ENCODE measurements around the gene MYL5. TPM values are rescaled to one million over a fixed set of nuclear protein-coding genes. Genes with fewer than 3 reads are reported as not detected.
A peak's percentile ranks its signal among the peaks of the same experiment; 100 is the strongest.

MYL5 gene
- total RNA-seq, 6 donors from 2014 or later: 4.7 to 25.1 (median 17.1) TPM

DNA sequence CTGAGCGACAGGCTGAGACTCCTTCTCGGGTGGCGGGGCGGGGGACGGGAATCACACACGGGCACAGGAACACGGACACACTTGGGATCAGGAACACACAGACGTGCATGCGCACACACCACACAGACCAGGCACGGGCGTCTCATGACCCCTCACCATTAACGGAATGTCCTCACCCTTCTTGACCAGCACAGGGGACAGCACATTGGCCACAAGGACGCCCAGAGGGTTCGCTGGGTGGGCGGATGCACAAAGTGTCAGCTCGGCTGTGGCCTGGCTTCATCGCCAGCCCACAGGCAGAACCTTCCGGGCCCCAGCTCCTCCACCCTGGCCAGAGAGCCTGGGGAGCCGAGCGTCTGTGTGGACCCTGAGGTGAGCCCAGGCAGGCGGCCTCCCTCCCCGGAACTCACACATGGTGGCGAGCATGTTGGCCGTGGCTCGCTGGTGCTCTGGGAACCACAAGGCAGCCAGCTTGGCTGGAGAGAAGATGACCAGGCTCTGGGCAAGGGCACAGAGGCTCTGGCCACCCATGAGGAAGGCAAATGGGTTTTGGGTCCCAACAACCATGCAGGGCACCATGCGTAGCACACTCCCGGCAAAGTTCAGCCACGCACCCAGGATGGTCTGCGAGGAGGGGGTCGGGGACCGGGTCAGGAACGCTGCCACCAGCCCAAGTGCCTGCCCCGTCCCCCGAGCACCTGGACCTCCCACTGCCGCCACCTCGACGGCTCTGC, 11.5 kb downstream of the MYL5 start:
- H3K27me3 ChIP-seq: no peaks in the 10 kb centered on the region
- H3K4me3 ChIP-seq: no peak overlapping the region
- ATAC-seq (ENCODE audit: low FRiP score in 2 of 2) (no peak), DNase-seq (peak in 1 of 2 donors; percentile 66)
- 94 to 96% methylated on average over 15 to 37 of the region's 37 CpGs for WGBS, 2 donors
- no peak overlapping the region for H3K27ac ChIP-seq
- H3K36me3 ChIP-seq: peaks cover 0 to 5% (median 0%) of the 10 kb centered on the region in 4 donors
- H3K4me1 ChIP-seq: peaks cover 43 to 66% (median 52%) of the 10 kb centered on the region in 4 donors
- H3K9me3 ChIP-seq: no peaks in the 10 kb centered on the region
- TF ChIP-seq POLR2A (IDR thresholded peaks at IDR 0.05) (no peak), EP300 (IDR thresholded peaks at IDR 0.05) (no peak), POLR2AphosphoS5 (IDR thresholded peaks at IDR 0.05) (no peak)
- TF ChIP-seq, protein P1, sequence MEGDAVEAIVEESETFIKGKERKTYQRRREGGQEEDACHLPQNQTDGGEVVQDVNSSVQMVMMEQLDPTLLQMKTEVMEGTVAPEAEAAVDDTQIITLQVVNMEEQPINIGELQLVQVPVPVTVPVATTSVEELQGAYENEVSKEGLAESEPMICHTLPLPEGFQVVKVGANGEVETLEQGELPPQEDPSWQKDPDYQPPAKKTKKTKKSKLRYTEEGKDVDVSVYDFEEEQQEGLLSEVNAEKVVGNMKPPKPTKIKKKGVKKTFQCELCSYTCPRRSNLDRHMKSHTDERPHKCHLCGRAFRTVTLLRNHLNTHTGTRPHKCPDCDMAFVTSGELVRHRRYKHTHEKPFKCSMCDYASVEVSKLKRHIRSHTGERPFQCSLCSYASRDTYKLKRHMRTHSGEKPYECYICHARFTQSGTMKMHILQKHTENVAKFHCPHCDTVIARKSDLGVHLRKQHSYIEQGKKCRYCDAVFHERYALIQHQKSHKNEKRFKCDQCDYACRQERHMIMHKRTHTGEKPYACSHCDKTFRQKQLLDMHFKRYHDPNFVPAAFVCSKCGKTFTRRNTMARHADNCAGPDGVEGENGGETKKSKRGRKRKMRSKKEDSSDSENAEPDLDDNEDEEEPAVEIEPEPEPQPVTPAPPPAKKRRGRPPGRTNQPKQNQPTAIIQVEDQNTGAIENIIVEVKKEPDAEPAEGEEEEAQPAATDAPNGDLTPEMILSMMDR (IDR thresholded peaks at IDR 0.05): no peak

DNA sequence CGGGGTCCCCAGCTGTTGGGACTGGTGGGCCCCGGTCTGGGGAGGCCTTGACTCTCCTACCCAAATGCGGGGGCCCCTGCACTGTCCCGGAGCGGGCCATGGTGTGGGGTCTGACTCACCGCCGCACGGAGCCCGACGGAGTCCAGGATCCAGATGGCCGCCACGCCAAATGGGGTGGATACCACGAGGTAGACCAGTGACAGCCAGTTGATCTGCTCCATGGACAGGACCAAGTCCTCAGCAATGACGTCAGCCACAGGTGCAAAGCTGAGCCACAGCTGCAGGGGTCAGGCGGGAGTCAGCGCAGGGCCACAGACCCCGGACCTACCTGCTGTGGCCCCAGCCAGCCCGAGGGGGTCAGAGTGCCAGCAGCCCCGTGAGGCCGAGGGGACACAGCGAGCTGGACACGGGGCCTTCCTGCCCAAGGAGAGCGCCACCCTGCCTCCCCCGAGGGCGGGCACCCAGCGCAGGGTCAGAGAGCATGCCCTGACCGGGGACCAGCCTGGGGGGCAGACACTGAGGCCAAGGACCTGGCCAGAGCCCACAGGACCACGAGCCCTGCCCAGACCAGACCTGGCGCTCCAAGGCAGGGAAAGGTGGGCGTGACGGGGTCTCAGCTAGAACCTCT, 12.2 kb downstream of the MYL5 start:
- Histone ChIP-seq H3K4me3 (peak overlapping the region in 1 of 4 donors; percentile 61), H3K4me1 (peaks cover 38 to 61% (median 49%) of the 10 kb centered on the region in 4 donors)
- TF ChIP-seq POLR2AphosphoS5 (IDR thresholded peaks at IDR 0.05) (no peak), EP300 (IDR thresholded peaks at IDR 0.05) (no peak), POLR2A (IDR thresholded peaks at IDR 0.05) (no peak)
- TF ChIP-seq, protein P1 (IDR thresholded peaks at IDR 0.05): no peak

DNA sequence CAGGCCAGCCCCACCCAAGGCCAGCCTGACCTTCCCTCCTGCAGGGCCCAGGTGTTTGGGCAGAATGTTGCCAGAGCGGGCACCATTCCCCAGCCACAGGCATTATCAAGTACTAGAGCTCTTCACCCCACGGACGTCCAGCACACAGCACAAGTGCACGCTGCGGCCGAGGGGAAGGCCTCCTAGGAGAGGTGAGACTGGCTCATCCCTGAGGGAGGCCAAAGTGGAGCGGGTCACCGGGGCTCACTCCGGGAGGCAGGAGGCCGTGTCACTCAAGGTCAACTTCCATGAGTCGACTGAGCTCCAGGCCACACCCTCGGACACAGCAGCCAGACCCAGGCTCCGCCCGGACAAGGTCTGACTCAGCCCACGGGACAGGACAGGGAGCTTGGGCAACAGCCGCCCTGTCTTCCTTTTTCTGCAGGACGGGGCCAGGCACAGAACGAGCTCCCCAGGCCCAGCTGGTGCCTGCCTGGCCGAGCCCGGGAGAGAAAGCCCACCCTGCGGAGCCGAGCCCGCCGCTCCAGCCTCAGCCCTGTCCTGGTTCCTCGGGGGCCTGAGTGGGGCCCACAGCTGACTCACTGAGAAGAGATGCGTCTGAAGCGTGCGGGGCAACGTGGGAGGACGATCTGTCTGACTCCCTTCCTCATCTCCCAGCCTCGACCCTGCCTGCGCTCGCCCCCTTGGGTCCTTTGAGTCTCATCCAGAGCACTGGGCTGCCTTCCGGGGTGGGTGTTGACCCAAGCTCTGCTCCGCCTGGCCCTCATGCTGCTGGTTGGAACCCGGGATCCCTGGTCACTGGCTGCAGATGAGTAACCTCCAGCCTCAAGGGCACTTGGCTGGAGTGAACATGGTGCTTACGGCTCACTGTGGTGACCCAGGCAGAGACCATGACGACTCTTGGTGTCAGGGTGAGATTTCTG, 13.0 kb downstream of the MYL5 start:
- TF ChIP-seq EP300 (IDR thresholded peaks at IDR 0.05) (no peak), POLR2AphosphoS5 (IDR thresholded peaks at IDR 0.05) (peak; percentile 57 to 59), POLR2A (IDR thresholded peaks at IDR 0.05) (peak in 1 of 4 donors; percentile 84)
- TF ChIP-seq, protein P1 (IDR thresholded peaks at IDR 0.05): no peak
- H3K27ac ChIP-seq: peak overlapping the region; percentile 82 to 92 (median 88)

More for the DNA sequence above, 12.2 kb downstream of the MYL5 start:
- H3K36me3 ChIP-seq: peaks cover 0 to 5% (median 0%) of the 10 kb centered on the region in 4 donors
- peak overlapping the region in 3 of 4 donors; percentile 86 to 92 (median 91) for H3K27ac ChIP-seq
- H3K9me3 ChIP-seq: no peaks in the 10 kb centered on the region
- ATAC-seq (ENCODE audit: low FRiP score in 2 of 2): no peak
- peak in 1 of 2 donors; percentile 79 for DNase-seq
- no peaks in the 10 kb centered on the region for H3K27me3 ChIP-seq
- 95 to 98% methylated on average over 3 to 21 of the region's 31 CpGs for WGBS, 2 donors

DNA sequence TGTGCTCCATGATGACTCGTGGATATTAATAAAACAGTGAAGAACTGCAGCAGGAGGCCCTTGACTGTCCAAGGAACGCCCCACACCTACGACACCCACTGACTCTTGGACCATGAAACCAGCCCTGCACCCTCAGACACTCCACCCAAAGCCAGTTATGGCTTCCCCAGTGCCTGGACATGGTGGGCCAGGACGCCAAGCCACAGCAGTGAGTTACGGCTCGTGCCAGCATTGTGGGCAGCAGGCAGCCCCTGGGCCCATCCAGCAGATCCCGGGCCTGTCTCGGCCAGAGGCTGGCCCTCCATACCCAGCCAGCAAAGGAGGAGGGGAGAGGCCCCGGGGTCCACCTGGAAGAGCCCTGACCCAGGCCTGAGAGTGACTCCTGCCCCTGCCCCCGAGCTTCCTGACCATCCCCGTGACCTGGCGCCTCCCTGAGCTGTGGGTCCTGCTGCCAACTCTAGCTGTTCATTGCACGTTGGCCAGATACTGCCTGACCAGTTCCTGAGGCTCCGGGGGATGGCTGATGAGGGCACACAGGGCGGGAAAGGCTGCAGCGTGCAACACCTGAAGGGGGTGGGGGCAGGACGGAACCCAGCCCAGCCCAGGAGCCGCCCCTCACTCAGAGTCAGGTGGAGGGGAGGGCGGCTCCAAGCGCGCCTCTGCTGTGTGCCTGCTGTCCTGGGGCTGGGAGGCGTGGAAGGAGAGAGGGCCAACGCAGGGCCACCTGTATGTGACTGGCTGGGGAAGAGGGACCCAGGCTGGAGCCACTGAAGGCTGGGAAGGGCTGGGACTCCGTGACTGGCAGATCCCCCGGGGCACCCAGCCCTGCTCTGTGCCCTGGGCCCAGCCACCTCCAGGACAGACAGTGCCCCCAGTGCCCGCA, 13.9 kb downstream of the MYL5 start:
- no peak for TF ChIP-seq POLR2AphosphoS5 (IDR thresholded peaks at IDR 0.05)
- TF ChIP-seq, protein P1 (IDR thresholded peaks at IDR 0.05): no peak
- no peak for TF ChIP-seq EP300 (IDR thresholded peaks at IDR 0.05)
- TF ChIP-seq POLR2A (IDR thresholded peaks at IDR 0.05): no peak
- DNase-seq (peak; percentile 63 to 78), ATAC-seq (ENCODE audit: low FRiP score in 2 of 2) (peak in 1 of 2 donors; percentile 50)
- H3K9me3 ChIP-seq: no peaks in the 10 kb centered on the region
- no peaks in the 10 kb centered on the region for H3K27me3 ChIP-seq
- peaks cover 38 to 50% (median 42%) of the 10 kb centered on the region in 4 donors for H3K4me1 ChIP-seq
- H3K27ac ChIP-seq: peak overlapping the region; percentile 82 to 92 (median 88)
- H3K36me3 ChIP-seq: peaks cover 0 to 5% (median 0%) of the 10 kb centered on the region in 4 donors
- peak overlapping the region; percentile 34 to 61 (median 58) for H3K4me3 ChIP-seq
- WGBS, 2 donors: 61 to 80% methylated on average over 8 to 23 of the region's 26 CpGs

More for the DNA sequence above, 13.0 kb downstream of the MYL5 start:
- WGBS, 2 donors: 24 to 75% methylated on average over 5 to 30 of the region's 38 CpGs
- ATAC-seq (ENCODE audit: low FRiP score in 2 of 2) (peak; percentile 90 to 92), DNase-seq (peak; percentile 89 to 94)
- peak overlapping the region in 2 of 4 donors; percentile 60 to 61 for H3K4me3 ChIP-seq
- H3K4me1 ChIP-seq: peaks cover 38 to 53% (median 44%) of the 10 kb centered on the region in 4 donors
- no peaks in the 10 kb centered on the region for H3K9me3 ChIP-seq
- no peaks in the 10 kb centered on the region for H3K27me3 ChIP-seq
- H3K36me3 ChIP-seq: peaks cover 0 to 5% (median 0%) of the 10 kb centered on the region in 4 donors
